Choroid plexus epithelial cell (primary cell): Measurements from ENCODE around the gene FABP3.

Source experiments
- DNase-seq: peaks from one replicate; pipeline ENCODE4 v3.0.0-alpha.2; 2010; ENCODE audit warnings: low read depth
- H3K4me3 ChIP-seq: 2 replicates; pipeline ENCODE4 v1.5.1; 2011; ENCODE audit warnings: low read depth, mild to moderate bottlenecking, control low read depth, low read length, moderate library complexity
- TF ChIP-seq, protein P1 (sequence below): conservative IDR thresholded peaks from 2 replicates; pipeline ENCODE4 v1.5.1; 2011; ENCODE audit warnings: low read depth, mild to moderate bottlenecking, control low read depth, inconsistent platforms, low read length, moderate library complexity

The FABP3 gene

DNA sequence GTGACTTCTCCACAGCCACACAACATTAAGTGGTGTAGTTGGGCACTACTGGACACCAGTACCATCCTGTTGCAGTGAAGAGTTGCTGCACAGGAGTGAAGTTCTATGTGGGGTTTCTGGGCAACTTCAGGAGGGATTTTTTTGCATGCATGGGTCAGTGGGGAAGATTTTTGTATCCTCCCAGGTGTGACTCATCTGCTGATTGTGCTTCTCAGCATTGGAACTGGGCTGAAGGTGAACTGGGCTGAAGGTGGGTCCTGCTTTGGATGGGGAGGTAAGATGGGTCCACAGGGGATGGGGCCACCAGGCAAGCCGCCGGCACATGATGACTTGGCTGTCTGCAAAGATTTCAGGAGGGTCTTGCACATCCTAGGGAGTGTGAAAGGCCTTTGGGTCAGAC is 42.8 kb upstream of the FABP3 start:
- H3K4me3 ChIP-seq, result no peak overlapping the region
- TF ChIP-seq, protein P1, sequence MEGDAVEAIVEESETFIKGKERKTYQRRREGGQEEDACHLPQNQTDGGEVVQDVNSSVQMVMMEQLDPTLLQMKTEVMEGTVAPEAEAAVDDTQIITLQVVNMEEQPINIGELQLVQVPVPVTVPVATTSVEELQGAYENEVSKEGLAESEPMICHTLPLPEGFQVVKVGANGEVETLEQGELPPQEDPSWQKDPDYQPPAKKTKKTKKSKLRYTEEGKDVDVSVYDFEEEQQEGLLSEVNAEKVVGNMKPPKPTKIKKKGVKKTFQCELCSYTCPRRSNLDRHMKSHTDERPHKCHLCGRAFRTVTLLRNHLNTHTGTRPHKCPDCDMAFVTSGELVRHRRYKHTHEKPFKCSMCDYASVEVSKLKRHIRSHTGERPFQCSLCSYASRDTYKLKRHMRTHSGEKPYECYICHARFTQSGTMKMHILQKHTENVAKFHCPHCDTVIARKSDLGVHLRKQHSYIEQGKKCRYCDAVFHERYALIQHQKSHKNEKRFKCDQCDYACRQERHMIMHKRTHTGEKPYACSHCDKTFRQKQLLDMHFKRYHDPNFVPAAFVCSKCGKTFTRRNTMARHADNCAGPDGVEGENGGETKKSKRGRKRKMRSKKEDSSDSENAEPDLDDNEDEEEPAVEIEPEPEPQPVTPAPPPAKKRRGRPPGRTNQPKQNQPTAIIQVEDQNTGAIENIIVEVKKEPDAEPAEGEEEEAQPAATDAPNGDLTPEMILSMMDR, result no peak
- no peak for DNase-seq

DNA sequence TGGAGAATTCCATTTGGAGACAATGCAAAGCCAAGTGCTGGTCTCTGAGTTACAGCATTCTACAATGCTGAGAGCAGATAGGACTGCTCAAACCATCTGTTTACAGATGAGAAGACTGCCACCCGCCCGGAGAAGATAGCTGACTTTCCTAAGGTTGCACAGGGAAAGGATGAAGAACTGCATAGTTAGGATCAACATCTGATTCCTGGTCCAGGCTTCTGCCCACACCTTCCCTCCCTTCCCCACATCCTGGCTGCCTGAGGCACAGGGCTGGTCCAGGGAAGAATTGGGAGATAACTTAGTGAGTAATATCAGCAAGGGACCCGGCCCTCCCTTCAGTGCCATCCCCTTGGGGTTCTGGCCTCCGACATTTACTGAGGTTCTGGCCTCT is 42.1 kb upstream of the FABP3 start:
- TF ChIP-seq, protein P1, result no peak
- no peak for DNase-seq
- no peak overlapping the region for H3K4me3 ChIP-seq

DNA sequence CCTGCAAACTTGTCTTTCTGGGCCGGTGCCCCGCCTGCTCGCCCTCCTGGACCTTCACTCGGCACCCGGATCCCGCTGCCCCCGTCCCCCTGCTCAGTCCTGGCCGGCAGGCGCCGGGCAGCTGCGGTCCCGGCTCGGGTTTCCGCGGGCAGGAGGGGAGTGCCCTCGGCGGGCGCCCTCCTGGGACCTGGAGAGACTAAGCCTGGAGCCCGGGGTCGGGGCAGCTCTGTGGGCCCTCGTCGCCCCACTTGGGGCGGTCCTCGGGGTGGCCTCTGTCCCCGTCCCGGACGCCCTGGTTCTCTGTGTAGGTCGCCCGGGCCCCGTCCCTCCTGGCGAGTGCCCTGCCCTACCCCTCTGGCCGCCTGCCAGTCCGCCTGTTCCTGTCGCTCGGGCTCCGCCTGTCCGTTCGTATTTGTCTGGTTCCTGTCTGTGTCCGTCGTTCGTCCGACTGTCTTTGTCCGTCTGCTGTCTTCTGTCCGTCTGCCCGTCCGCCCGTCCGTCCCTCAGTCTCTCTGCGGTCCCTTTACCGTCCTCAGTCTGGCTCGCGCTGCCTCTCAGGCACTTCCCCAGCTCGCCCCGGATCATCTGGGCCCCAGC is 40.6 kb upstream of the FABP3 start:
- peak; percentile 23 for DNase-seq
- H3K4me3 ChIP-seq, result peak overlapping the region; percentile 69
- TF ChIP-seq, protein P1, result no peak

GRCh38 chr1:31412732-31413404 is 40.0 kb upstream of the FABP3 start, which contains the start of gene SERINC2:
Gene SERINC2, plus strand, starts transcription at chr1:31413213. Its CDS starts 53 bp downstream, at chr1:31413266.
- TF ChIP-seq, protein P1, result no peak
- peak within 1 kb of the TSS; percentile 69 for H3K4me3 ChIP-seq
- DNase-seq, result no peak

DNA sequence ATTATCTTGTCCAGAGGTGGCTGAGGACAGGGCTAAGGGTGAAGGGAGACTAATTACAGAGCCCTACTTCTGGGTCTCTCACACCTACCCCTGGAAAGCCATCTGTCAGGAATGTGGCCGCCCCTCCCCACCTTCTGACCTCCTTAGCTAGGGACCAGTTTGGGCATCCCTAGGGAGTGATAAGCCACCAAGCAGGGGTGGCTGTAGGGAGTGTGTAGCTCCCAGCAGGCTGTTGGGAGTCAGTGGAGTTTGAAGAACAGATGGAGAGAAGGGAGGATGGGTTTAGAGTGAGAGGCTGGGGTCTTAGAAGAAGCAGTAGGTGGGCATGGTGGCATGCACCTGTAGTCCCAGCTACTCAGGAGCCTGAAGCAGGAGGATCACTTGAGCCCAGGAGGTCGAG is 39.3 kb upstream of the FABP3 start:
- no peak overlapping the region for H3K4me3 ChIP-seq
- no peak for DNase-seq
- TF ChIP-seq, protein P1, result no peak

- TF ChIP-seq, protein P1, result no peak
- peak; percentile 64 for DNase-seq
- no peak overlapping the region for H3K4me3 ChIP-seq
Observed at GRCh38 chr1:31410871-31411270, 38.0 kb upstream of the FABP3 start.
